Astrocyte (in vitro differentiated cells and primary cell): Measurements from ENCODE around the gene RBCK1.
"Not testable (repeated sequence)": the region's sequence is repeated elsewhere in the genome, so short reads cannot be mapped to it uniquely, and the experiment has no call there.

Experiments
- CTCF ChIP-seq: IDR thresholded peaks from 2 replicates; pipeline ENCODE4 v1.5.1; 2011; ENCODE audit warnings: low read depth, mild to moderate bottlenecking, inconsistent platforms, low read length, moderate library complexity; ENCODE audit not compliant: insufficient read depth
- EZH2 ChIP-seq: IDR thresholded peaks from 2 replicates; pipeline ENCODE4 v1.6.1; 2012; ENCODE audit warnings: mild to moderate bottlenecking, low read length, inconsistent platforms; ENCODE audit not compliant: insufficient read depth

DNA sequence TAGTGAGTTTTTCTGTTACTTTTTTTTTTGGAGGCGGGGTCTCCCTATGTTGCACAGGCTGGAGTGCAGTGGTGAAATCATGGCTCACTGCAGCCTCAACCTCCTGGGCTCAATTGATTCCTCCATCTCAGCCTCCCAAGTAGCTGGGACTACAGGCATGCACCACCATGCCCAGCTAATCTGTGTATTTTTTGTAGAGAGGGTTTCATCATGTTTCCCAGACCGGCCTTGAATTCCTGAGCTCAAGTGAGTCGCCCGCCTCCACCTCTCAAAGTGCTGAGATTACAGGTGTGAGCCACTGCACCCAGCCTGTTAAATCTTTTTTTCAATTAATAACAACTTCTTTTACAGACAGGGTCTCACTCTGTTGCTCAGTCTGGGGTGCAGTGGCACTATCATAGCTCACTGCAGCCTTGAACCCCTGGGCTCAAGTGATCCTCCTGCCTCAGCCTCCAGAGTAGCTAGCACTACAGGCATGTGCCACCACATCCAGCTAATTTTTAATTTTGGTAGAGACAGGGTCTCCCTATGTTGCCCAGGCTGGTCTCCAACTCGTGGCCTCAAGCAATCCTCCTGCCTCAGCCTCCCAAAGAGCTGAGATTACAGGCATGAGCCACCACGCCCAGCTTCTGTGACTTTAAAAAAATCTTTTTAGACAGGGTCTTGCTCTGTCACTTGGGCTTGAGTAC is 68.6 kb downstream of the RBCK1 start:
- not testable (repeated sequence) for TF ChIP-seq EZH2, CTCF
